Measurements from ENCODE around the gene ID1.

DNA sequence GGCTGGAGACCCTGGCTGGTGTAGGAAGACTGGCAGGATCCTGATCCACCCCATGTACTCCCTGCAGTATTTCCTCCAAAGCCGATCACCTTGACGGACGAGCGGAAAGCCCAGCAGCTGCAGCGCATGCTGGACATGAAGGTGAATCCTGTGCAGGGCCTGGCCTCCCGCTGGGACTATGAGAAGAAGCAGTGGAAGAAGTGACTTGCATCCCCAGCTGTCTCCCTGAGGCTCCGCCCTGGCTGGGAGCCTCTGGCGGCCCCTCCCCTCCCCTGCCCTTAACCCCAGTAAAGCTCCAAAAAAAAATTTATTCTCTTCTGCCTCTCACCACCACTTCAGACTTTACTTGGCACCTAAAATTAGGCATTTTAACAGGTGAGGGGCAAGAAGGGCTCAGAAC lies 39.6 kb downstream of the ID1 start:
- no peak for TF ChIP-seq POLR2A (IDR thresholded peaks at IDR 0.05)
- TF ChIP-seq, protein P1, sequence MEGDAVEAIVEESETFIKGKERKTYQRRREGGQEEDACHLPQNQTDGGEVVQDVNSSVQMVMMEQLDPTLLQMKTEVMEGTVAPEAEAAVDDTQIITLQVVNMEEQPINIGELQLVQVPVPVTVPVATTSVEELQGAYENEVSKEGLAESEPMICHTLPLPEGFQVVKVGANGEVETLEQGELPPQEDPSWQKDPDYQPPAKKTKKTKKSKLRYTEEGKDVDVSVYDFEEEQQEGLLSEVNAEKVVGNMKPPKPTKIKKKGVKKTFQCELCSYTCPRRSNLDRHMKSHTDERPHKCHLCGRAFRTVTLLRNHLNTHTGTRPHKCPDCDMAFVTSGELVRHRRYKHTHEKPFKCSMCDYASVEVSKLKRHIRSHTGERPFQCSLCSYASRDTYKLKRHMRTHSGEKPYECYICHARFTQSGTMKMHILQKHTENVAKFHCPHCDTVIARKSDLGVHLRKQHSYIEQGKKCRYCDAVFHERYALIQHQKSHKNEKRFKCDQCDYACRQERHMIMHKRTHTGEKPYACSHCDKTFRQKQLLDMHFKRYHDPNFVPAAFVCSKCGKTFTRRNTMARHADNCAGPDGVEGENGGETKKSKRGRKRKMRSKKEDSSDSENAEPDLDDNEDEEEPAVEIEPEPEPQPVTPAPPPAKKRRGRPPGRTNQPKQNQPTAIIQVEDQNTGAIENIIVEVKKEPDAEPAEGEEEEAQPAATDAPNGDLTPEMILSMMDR (IDR thresholded peaks at IDR 0.05), result no peak
